ENCODE results near the gene SPIB.

SPIB gene

DNA sequence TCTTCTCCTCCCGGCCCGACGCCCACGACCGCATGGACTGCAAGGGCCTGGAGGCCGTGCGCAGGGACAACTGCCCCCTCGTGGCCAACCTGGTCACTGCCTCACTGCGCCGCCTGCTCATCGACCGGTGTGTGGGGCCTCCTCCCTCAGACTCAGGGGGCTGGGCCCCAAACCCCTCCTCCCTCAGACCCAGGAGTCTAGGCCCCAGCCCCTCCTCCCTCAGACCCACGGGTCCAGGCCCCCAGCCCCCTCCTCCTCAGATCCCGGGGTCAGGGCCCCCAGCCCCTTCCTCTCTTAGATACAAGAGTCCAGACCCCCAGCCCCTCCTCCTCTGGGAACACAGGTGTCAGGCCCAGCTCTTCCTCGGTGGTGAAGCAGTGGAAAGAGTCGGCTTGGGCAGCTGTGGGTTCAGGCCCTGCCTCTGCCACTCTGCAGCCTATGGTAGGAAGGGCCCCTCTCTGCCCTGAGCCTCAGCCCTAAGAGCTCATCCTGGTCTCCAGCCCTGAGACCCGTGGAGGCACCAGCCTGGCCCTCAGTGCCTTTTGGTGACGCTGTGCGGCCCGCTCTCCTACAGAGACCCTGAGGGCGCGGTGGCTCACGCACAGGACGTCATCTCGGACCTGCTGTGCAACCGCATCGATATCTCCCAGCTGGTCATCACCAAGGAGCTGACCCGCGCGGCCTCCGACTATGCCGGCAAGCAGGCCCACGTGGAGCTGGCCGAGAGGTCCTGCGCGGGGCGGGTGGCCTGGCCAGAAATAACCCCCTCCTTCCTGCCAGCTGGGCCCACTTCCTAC lies 3.7 kb upstream of the SPIB start:
- Histone ChIP-seq H3K27me3 (ENCODE audit: insufficient read depth, low read depth, severe bottlenecking) (no peaks in the 10 kb centered on the region), H3K36me3 (peaks cover 38% of the 10 kb centered on the region), H3K9me3 (ENCODE audit: severe bottlenecking) (no peaks in the 10 kb centered on the region), H3K4me3 (ENCODE audit: low read depth, low read length) (no peak overlapping the region), H3K27ac (no peak overlapping the region)
- TF ChIP-seq, protein P1, sequence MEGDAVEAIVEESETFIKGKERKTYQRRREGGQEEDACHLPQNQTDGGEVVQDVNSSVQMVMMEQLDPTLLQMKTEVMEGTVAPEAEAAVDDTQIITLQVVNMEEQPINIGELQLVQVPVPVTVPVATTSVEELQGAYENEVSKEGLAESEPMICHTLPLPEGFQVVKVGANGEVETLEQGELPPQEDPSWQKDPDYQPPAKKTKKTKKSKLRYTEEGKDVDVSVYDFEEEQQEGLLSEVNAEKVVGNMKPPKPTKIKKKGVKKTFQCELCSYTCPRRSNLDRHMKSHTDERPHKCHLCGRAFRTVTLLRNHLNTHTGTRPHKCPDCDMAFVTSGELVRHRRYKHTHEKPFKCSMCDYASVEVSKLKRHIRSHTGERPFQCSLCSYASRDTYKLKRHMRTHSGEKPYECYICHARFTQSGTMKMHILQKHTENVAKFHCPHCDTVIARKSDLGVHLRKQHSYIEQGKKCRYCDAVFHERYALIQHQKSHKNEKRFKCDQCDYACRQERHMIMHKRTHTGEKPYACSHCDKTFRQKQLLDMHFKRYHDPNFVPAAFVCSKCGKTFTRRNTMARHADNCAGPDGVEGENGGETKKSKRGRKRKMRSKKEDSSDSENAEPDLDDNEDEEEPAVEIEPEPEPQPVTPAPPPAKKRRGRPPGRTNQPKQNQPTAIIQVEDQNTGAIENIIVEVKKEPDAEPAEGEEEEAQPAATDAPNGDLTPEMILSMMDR (IDR thresholded peaks at IDR 0.05; ENCODE audit: low read depth, low read length) = peak; percentile 92
- peak; percentile 87 for DNase-seq

DNA sequence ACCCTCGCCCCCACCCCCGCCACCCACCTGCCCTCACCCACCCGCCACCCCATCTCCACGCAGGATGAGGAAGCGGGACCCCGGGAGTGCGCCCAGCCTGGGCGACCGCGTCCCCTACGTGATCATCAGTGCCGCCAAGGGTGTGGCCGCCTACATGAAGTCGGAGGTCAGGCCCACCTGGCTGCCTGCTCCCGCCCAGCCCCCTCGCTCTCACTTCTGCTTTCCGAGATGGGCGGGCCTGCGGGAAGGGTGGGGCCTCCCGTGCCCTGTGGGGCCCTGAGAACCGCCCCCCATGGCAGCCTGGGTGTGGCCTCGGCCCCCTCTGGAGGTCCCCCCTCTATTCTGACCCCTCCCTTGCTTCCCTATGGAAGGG lies 3.1 kb upstream of the SPIB start:
- no peaks in the 10 kb centered on the region for H3K9me3 ChIP-seq (ENCODE audit: severe bottlenecking)
- H3K36me3 ChIP-seq = peaks cover 33% of the 10 kb centered on the region
- H3K4me3 ChIP-seq (ENCODE audit: low read depth, low read length) = no peak overlapping the region
- H3K27me3 ChIP-seq (ENCODE audit: insufficient read depth, low read depth, severe bottlenecking) = no peaks in the 10 kb centered on the region
- TF ChIP-seq, protein P1 (IDR thresholded peaks at IDR 0.05; ENCODE audit: low read depth, low read length) = no peak
- no peak for DNase-seq
- no peak overlapping the region for H3K27ac ChIP-seq

DNA sequence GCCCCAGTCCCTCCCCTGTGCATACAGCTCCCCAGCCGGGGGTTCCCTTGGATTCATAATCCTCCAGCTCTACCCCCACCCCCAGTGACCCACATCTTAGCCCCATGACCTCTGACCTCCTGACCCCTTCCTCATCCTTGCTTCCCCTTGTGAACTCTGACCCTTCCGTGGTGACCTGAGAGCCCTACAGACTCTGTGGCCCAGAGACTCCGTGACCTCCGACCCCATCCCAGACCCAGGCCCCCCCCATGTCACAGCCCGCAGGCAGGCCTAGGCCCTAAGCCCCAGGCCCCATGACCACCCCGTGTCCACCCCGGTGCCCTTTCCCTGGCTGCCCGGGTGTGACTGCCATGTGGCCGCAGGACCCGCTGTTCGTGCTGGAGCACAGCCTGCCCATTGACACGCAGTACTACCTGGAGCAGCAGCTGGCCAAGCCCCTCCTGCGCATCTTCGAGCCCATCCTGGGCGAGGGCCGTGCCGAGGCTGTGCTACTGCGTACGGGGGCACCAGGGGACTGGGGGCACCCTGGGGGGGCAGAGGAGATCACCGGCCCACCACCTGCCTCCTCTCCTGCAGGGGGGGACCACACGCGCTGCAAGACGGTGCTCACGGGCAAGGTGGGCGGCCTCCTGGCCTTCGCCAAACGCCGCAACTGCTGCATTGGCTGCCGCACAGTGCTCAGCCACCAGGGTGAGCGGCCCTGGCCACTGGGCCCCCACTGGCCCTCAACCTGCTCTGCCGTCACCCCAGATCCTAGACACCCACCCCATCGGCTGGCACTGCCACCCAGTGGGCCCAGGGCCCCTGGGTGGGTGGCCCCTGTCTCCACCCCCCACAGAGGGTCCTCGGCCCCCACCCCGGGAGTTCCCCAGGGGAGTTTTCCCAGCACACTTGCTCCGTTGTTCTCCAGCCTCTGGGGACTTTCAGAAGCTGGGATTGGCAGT lies 2.4 kb upstream of the SPIB start:
- TF ChIP-seq, protein P1 (IDR thresholded peaks at IDR 0.05; ENCODE audit: low read depth, low read length) = no peak
- no peaks in the 10 kb centered on the region for H3K27me3 ChIP-seq (ENCODE audit: insufficient read depth, low read depth, severe bottlenecking)
- no peak overlapping the region for H3K4me3 ChIP-seq (ENCODE audit: low read depth, low read length)
- DNase-seq = no peak
- no peak overlapping the region for H3K27ac ChIP-seq
- no peaks in the 10 kb centered on the region for H3K9me3 ChIP-seq (ENCODE audit: severe bottlenecking)
- peaks cover 28% of the 10 kb centered on the region for H3K36me3 ChIP-seq

DNA sequence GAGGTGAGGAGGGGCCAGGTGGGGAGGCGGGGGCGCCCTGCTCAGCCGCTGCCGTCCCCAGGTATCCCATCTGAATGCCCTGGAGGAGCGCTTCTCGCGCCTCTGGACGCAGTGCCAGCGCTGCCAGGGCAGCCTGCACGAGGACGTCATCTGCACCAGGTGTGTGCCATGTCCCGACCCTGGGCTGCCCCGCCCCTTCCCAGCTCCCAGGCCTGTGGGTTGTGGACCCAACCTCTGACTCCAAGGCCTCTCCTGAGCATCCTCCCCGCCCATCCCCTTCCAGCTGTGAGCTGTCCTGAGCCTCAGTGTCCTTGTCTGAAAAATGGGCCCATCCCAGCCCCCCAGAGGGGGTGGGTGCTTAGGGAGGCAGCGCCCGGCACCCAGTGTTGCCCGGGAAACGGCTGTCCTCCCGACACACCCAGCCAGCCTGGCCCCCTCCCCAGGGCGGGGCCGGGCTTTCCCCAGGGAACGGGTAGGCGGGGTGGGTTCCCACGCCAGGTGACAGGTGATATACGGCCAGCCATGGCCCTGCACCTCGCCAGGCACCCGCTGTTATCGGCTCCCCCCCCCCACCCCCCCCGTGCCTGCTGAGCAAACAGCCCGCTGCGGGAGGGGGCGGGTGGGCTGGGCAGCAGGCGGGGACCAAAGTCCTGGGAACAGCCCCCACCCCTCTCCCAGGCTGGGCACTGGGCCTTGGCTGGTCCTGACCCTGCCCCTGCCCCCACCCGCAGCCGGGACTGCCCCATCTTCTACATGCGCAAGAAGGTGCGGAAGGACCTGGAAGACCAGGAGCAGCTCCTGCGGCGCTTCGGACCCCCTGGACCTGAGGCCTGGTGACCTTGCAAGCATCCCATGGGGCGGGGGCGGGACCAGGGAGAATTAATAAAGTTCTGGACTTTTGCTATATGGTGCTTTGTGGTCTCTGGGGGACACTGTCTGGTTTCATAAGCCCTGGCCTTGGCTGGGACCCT lies 1.3 kb upstream of the SPIB start:
- no peaks in the 10 kb centered on the region for H3K9me3 ChIP-seq (ENCODE audit: severe bottlenecking)
- H3K27me3 ChIP-seq (ENCODE audit: insufficient read depth, low read depth, severe bottlenecking) = no peaks in the 10 kb centered on the region
- H3K36me3 ChIP-seq = peaks cover 23% of the 10 kb centered on the region
- no peak for DNase-seq
- H3K27ac ChIP-seq = no peak overlapping the region
- no peak overlapping the region for H3K4me3 ChIP-seq (ENCODE audit: low read depth, low read length)
- TF ChIP-seq, protein P1 (IDR thresholded peaks at IDR 0.05; ENCODE audit: low read depth, low read length) = no peak

DNA sequence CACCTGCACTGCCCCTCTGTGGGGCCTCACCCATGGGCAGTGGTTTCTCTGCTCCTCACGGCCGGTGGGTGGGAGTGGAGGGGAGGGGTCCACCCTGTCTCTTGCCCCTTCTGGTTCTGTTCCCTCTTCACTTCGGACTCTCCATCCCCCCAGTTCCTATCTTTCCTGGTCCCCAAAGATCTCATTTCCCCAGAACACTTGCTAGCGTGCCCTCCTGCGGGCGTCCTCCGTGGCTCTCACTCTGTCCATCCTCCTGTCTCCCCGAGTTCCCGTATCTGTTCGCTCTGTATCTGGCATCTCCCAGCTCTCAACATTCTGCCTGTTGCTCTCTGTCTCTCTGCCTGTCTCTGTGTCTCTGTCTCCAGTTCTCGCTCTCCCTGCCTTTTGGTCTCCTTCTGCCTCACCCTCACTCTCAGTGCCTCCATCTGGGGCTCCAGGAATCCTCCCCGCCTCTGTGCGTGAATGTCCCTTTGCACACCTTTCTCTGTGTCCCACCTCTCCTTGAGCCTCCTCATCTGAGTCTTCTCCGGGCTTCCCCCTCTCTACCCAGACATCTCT lies 363 bp downstream of the SPIB start:
- H3K36me3 ChIP-seq = peaks cover 14% of the 10 kb centered on the region
- no peak overlapping the region for H3K27ac ChIP-seq
- H3K27me3 ChIP-seq (ENCODE audit: insufficient read depth, low read depth, severe bottlenecking) = no peaks in the 10 kb centered on the region
- no peak for DNase-seq
- TF ChIP-seq, protein P1 (IDR thresholded peaks at IDR 0.05; ENCODE audit: low read depth, low read length) = no peak
- H3K4me3 ChIP-seq (ENCODE audit: low read depth, low read length) = no peak overlapping the region
- H3K9me3 ChIP-seq (ENCODE audit: severe bottlenecking) = no peaks in the 10 kb centered on the region
